Subcutaneous adipose tissue (tissue), 4 donors: Measurements from ENCODE around the gene NPFFR1. TPM values are rescaled to one million over a fixed set of nuclear protein-coding genes. Genes with fewer than 3 reads are reported as not detected.

Experiments used
- total RNA-seq, 4 donors: library from RNA; depleted of rRNA; stranded (reverse); fragments of >200 nt; gene quantifications; one replicate each; pipeline ENCODE4 v1.1.0, GENCODE V29; 2016
- TF ChIP-seq, protein P1 (sequence below): fragments of 450-650 bp; IDR thresholded peaks from one replicate; pipeline ENCODE4 v1.5.1; 2016; ENCODE audit warnings: low read depth, mild to moderate bottlenecking, control low read depth, antibody characterized with exemption, moderate library complexity

The NPFFR1 gene
- total RNA-seq, 4 donors from 2014 or later, result not detected

DNA sequence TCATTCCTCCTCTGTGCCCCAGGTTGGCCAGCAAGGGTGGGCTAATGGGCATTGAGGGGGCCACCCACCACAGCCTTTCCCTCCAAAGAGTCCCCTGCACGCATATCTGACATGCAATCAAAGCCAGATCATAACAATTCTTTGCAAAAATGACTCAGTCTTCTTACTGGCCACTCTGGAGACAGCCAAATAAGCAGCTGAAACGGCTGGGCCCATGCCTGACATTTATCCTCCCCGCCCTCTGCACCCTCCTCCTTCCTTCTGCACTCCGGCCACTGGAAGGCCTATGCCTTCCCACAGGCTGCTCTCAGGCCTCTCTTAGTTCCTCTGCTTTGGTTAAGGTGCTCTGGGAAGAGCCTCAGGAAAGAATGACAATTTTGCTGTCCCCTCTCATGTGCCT lies 29.2 kb upstream of the NPFFR1 start:
- TF ChIP-seq, protein P1, sequence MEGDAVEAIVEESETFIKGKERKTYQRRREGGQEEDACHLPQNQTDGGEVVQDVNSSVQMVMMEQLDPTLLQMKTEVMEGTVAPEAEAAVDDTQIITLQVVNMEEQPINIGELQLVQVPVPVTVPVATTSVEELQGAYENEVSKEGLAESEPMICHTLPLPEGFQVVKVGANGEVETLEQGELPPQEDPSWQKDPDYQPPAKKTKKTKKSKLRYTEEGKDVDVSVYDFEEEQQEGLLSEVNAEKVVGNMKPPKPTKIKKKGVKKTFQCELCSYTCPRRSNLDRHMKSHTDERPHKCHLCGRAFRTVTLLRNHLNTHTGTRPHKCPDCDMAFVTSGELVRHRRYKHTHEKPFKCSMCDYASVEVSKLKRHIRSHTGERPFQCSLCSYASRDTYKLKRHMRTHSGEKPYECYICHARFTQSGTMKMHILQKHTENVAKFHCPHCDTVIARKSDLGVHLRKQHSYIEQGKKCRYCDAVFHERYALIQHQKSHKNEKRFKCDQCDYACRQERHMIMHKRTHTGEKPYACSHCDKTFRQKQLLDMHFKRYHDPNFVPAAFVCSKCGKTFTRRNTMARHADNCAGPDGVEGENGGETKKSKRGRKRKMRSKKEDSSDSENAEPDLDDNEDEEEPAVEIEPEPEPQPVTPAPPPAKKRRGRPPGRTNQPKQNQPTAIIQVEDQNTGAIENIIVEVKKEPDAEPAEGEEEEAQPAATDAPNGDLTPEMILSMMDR, result no peak

DNA sequence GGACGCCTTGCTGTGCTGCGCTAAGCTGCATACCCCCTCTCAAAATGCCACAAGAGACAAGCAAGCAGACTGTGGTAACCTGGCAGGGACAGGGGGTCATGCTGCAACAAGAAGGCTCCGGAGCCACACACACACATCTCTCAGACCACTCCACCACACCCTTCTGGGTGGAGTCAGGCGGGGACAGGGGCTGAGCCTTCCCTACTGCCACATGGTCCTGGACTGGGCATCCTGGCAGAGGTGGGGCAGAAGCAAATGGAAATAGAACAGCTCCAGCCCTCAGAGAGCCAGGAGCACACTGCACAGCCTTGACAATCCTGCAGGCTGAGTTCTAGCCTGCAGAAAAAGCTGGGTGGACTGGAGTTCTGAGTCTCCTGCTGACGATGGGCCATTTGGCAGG lies 28.4 kb upstream of the NPFFR1 start:
- TF ChIP-seq, protein P1, result no peak

DNA sequence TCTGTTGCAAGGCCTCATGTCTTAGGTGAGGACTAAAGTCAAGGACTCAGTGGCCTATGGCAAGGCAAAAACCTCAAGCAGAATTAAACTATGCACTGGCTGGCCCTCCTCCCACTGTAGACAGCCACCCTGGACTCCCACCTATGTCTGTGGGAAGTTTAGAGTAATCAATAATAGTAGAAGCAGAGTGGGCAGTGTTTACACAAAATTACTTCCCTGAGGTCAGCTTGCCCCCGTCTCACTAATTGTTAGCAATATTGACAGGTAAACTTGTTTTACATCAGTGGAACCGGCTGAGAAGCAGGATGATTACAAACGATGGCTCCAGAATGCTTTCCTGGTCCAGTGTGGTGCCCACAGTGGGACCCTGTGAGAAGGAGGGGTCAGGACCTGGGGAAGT lies 27.9 kb upstream of the NPFFR1 start:
- TF ChIP-seq, protein P1, result no peak

DNA sequence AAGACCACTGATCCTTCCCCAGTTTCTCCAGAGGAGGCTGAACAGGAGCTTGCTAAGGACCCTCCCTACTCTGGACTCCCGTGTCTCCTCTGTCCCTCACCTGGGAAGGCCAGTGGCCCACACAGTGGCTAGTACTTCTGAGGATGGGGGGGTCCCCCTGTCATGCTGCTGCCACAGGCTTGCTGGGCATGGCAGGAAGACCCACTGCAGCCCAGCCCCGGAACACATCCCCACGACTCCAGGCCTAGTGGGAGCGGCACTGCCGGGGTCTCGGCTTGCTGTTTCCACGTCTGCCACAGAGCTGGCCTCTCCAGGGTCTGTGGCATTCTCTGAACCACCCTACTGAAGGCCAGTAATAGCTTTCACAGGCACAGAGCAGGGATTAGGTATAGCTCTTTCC lies 25.9 kb upstream of the NPFFR1 start:
- TF ChIP-seq, protein P1, result no peak

DNA sequence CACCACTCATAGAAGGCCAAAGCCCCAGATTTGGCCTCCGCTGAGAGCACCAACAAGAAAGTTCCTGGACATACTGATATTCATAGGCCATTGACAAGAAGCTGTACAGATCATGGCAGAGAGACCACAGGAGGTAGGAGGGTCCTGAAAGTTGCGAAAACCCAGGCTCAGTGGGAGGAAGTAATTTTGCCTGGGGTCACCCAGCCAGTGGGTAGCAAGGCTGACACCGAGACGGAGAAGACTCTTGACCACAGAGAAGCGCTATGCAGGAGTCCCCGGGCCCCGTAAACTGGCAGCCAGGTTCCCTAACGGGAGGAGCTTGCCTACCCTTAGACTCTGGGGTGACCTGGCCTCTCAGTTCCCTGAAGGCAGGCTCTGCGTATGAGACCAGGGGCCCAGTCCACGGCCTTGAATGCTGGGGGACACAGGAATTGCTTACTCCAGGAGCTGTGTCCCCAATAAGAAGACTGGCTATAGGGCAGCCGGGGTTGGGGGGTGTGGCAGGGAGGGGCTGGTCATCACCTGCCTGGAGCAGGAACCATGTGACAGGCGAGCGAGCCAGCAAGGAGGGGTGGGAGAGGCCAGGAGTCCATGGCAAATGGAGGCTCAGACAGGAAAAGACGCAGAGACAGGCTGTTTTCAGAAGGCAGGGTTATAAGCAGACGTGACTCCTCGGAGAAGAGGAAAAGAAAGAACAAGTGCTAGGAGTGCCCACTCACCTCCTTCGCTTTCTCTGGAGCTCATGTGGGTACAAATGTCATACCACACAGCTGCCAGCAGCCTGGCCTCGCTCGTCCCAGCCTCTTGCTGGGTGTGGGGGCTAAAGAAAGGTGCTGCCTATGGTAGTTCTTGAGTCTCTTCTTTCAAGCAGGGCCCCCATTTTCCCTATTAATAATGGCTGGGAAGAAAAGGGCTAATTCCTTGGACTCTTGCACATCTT lies 24.6 kb upstream of the NPFFR1 start:
- TF ChIP-seq, protein P1, result no peak

DNA sequence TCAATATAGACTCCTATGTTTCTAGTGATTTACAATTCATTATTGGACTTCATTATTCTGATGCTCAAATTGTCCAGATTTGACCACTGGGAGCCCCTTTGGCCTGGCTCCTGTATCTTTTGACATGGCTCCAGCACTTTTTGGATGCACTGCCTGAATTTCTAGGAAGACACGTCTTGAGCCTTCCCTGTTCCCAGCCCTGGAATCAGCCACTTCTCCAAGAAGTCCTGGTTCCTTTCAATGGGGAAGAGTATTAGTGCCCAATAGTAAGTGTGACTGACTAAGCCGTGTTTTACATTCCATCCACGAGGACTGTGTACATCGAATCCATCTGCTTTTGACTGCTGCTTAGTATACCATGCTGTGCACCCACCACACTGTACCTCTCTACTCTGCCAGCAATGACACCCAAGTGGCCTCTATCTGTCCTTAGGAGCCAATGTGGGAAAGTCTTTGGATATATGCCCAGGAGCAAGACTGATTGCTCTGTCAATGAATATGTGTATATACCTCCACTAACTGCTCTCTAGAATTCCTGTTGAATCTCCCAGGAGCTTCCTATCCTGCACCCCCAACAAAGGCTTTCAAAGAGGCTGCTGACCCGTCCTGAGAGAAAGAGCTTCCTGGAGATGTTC lies 23.2 kb upstream of the NPFFR1 start:
- TF ChIP-seq, protein P1, result no peak

DNA sequence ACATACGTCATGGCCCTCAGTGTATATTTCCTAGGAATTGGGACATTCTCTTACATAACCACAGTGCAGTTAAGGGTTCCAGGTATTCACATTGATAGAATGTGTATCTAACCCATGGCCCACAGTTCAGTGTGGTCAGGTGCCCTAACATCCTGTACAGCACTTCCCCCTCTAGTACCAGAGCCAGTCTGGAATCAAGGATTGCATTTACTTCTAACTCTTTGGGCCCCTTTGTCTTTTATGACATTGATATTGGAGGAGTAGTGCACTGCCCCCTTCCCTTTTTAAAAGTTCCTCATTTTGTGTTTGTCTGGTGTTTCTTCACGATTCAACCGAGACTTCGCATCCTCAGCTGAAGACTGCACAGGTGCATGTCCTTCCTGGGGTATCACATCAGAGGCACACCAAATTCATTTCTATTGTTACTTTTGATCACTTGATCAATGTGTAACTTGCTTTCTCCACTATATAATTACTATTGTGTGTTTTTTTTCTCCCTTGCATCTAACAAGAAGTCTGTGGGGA lies 22.4 kb upstream of the NPFFR1 start:
- TF ChIP-seq, protein P1, result no peak
